ENCODE results near the gene EHMT2. TPM values are rescaled to one million over a fixed set of nuclear protein-coding genes. Genes with fewer than 3 reads are reported as not detected.

Gene EHMT2
- total and polyA plus RNA-seq, 2 of the 8 experiments (the other 6 are each of a cell fraction or from before 2014, with no cell fraction given) = 125 to 177 TPM

- Histone ChIP-seq H2BK15ac (ENCODE audit: low read length) (no peak overlapping the region), H3K18ac (ENCODE audit: extremely low read depth, low read length) (no peak overlapping the region), H3K9me3 (ENCODE audit: insufficient read depth in 2 of 2, low read depth in 1 of 2, low read length in 1 of 2) (peaks cover 6% of the 10 kb centered on the region in 2 experiments; a peak in 1 of 4 replicates), H2BK20ac (ENCODE audit: low read length) (no peak overlapping the region), H2BK120ac (replicated peaks; ENCODE audit: low read depth, low read length) (no peak overlapping the region), H4K8ac (ENCODE audit: extremely low read depth, insufficient read depth, low read length) (no peak overlapping the region), H3K56ac (replicated peaks; ENCODE audit: insufficient read length, low read depth, low read length) (no peak overlapping the region), H4K91ac (replicated peaks; ENCODE audit: insufficient read length, low read length) (no peak overlapping the region), H3K4ac (replicated peaks; ENCODE audit: insufficient read length, low read depth, low read length) (no peak overlapping the region), H3K4me2 (ENCODE audit: insufficient read depth in 1 of 2, low read depth in 2 of 2, low read length in 2 of 2) (no peak overlapping the region), H2BK12ac (ENCODE audit: low read depth, low read length) (no peak overlapping the region), H2AFZ (ENCODE audit: low read length) (no peak overlapping the region), H2BK5ac (ENCODE audit: low read depth, low read length) (no peak overlapping the region), H3K36me3 (ENCODE audit: control insufficient read depth in 2 of 4, insufficient read depth in 4 of 4, low read length in 3 of 4) (peaks cover 3 to 17% (median 4%) of the 10 kb centered on the region in 4 experiments; a peak in 7 of 8 replicates), H3K4me3 (ENCODE audit: extremely low read depth in 1 of 4, insufficient read depth in 2 of 4, low read depth in 3 of 4, low read length in 4 of 4) (no peak overlapping the region), H3K9ac (replicated peaks in 1 of 4; ENCODE audit: extremely low read depth in 1 of 4, low read depth in 3 of 4, low read length in 3 of 4) (no peak overlapping the region), H3K79me1 (ENCODE audit: low read depth, low read length) (0 out of 2 replicates have a peak, but pooled peaks cover 2% of the 10 kb centered on the region), H2AK5ac (ENCODE audit: low read depth, low read length) (no peak overlapping the region), H3K23ac (ENCODE audit: insufficient read length) (no peak overlapping the region), H3K4me1 (replicated peaks in 1 of 4; ENCODE audit: control insufficient read depth in 3 of 4, insufficient read depth in 4 of 4, low read length in 3 of 4) (peaks cover 0 to 12% (median 0%) of the 10 kb centered on the region in 4 experiments; a peak in 4 of 7 replicates), H3K79me2 (ENCODE audit: control insufficient read depth in 1 of 2, insufficient read depth in 2 of 2, low read length in 2 of 2) (no peaks in the 10 kb centered on the region), H4K20me1 (replicated peaks in 1 of 2; ENCODE audit: control insufficient read depth in 1 of 2, insufficient read depth in 2 of 2, low read length in 2 of 2) (no peaks in the 10 kb centered on the region), H3K27me3 (replicated peaks in 1 of 4; ENCODE audit: control insufficient read depth in 3 of 4, extremely low read depth in 1 of 4, insufficient read depth in 3 of 4, low read length in 3 of 4) (0 out of 7 replicates have a peak, but pooled peaks cover 0 to 3% (median 0%) of the 10 kb centered on the region in 4 experiments), H4K5ac (ENCODE audit: insufficient read length, low read depth, low read length) (no peak overlapping the region), H3K14ac (ENCODE audit: insufficient read length) (no peak overlapping the region), H3K23me2 (ENCODE audit: low read depth, low read length) (peaks cover 8% of the 10 kb centered on the region; the same call in 1 of the 2 replicates), H3K27ac (ENCODE audit: low read depth, low read length) (no peak overlapping the region)
- DNase-seq (ENCODE audit: low read depth in 1 of 2, low spot score in 2 of 2) (no peak), FAIRE-seq (no peak)
- TF ChIP-seq RAD21 (IDR thresholded peaks at IDR 0.05 in 1 of 2, conservative IDR thresholded peaks at IDR 0.05 in 1 of 2; ENCODE audit: low read depth in 2 of 2, low read length in 2 of 2) = no peak
- TF ChIP-seq CREB1 (IDR thresholded peaks at IDR 0.05) = no peak
- no peak for TF ChIP-seq HDAC2 (IDR thresholded peaks at IDR 0.05; ENCODE audit: borderline replicate concordance in 1 of 2, low read depth in 2 of 2, low read length in 2 of 2)
- ChIA-PET POLR2A (ENCODE audit: partially characterized antibody) (interaction anchor here (0.5 to 6.5 kb wide), 11 partner anchors 8 to 285 kb away, joined by 3 to 93 read pairs (median 3); partner anchors contain the start of genes HSPA1B and TNF), CTCF (ENCODE audit: partially characterized antibody) (interaction anchor here (0.7 to 1.8 kb wide), 8 partner anchors 11 to 170 kb away, joined by 3 to 7 read pairs (median 4); no protein-coding TSS in a partner anchor)
- WGBS, 2 experiments (ENCODE audit: extremely low coverage in 1 of 2, insufficient coverage in 1 of 2, insufficient read length in 1 of 2, insufficient replicate concordance in 2 of 2, low coverage in 1 of 2, low lambda C conversion rate in 2 of 2, missing lambda C conversion rate in 1 of 2) = 87% methylated on average over 11 of the region's 11 CpGs; no CpG with 5 or more reads in 1 of the 2 experiments
Observed at GRCh38 chr6:31859923-31860322, 37.6 kb downstream of the EHMT2 start.

All from H1 (cell line).